ENCODE data around the gene PRDM16.

GRCh38 chr1:3461238-3461933, 392.4 kb downstream of the PRDM16 start:
- TF ChIP-seq ARNTL (CRISPR knock-in tag; IDR thresholded peaks at IDR 0.05; ENCODE audit: borderline replicate concordance, low read depth): no peak
- no peak for TF ChIP-seq CSDC2 (CRISPR knock-in tag; IDR thresholded peaks at IDR 0.05)
- TF ChIP-seq PATZ1 (CRISPR knock-in tag; IDR thresholded peaks at IDR 0.05; ENCODE audit: borderline replicate concordance): no peak
- TF ChIP-seq ESRRG (CRISPR knock-in tag; IDR thresholded peaks at IDR 0.05): no peak
- no peak for TF ChIP-seq TOX (CRISPR knock-in tag; IDR thresholded peaks at IDR 0.05; ENCODE audit: borderline replicate concordance)
- TF ChIP-seq RARB (CRISPR knock-in tag; IDR thresholded peaks at IDR 0.05): no peak
- TF ChIP-seq ZFP30 (CRISPR knock-in tag; IDR thresholded peaks at IDR 0.05): no peak
- no peak for TF ChIP-seq ZNF70 (CRISPR knock-in tag; IDR thresholded peaks at IDR 0.05)
- no peak for TF ChIP-seq BACH2 (CRISPR knock-in tag; IDR thresholded peaks at IDR 0.05; ENCODE audit: borderline replicate concordance)
- TF ChIP-seq TSHZ2 (CRISPR knock-in tag; IDR thresholded peaks at IDR 0.05): no peak
- TF ChIP-seq POU6F1 (CRISPR knock-in tag; IDR thresholded peaks at IDR 0.05; ENCODE audit: borderline replicate concordance, low read depth): no peak
- no peak for TF ChIP-seq GLIS3 (CRISPR knock-in tag; IDR thresholded peaks at IDR 0.05)
- no peak for TF ChIP-seq ISL1 (CRISPR knock-in tag; IDR thresholded peaks at IDR 0.05)
